ENCODE data around the gene TLR2. TPM values are rescaled to one million over a fixed set of nuclear protein-coding genes. Genes with fewer than 3 reads are reported as not detected.

Gene TLR2
- total and polyA plus RNA-seq, 10 of the 15 experiments (the other 5 are each of a cell fraction or from before 2014, with no cell fraction given): under 0.01 to 0.19 (median 0.06) TPM; not detected in 4

DNA sequence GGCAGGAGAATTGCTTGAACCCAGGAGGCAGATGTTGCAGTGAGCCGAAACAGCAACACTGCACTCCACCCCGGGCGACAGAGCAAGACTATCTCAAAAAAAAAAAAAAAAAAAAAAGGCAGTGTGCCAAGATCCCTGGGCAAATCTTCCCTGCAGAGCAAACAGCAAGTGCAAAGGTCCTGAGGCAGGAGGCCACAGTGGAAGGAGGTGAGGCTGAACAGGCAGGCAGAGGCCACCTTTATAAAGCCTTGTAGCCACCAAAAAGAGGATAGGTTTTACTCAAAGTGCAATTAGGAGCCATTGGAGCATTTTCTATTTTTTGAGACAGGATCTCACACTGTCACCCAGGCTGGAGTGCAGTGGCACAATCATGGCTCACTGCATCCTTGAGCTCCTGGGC lies 45.1 kb upstream of the TLR2 start:
- no peak for ATAC-seq
- Histone ChIP-seq H3K27me3 (replicated peaks in 1 of 2; ENCODE audit: control insufficient read depth in 2 of 2, insufficient read depth in 2 of 2, low read length in 1 of 2) (no peaks in the 10 kb centered on the region), H3K4me1 (ENCODE audit: control insufficient read depth, insufficient read depth, low read length) (peaks cover 6% of the 10 kb centered on the region; the same call in 1 of the 2 replicates), H3K27ac (ENCODE audit: control insufficient read depth, insufficient read depth) (no peak overlapping the region), H3K4me3 (no peak overlapping the region), H2AFZ (ENCODE audit: control insufficient read depth, low read depth, low read length) (no peak overlapping the region), H3K9me3 (replicated peaks; ENCODE audit: control insufficient read depth, insufficient read depth, low read length) (no peaks in the 10 kb centered on the region), H3K4me2 (ENCODE audit: control insufficient read depth, insufficient read depth) (no peak overlapping the region), H3K36me3 (ENCODE audit: control insufficient read depth in 2 of 2, insufficient read depth in 2 of 2, low read length in 1 of 2) (peaks cover 17 to 21% of the 10 kb centered on the region in 2 experiments; a peak in 3 of 4 replicates), H3K9ac (ENCODE audit: control insufficient read depth, insufficient read depth, low read length) (no peak overlapping the region), H3K79me2 (ENCODE audit: control insufficient read depth, insufficient read depth, low read length) (no peaks in the 10 kb centered on the region), H4K20me1 (ENCODE audit: control insufficient read depth, insufficient read depth) (0 out of 2 replicates have a peak, but pooled peaks cover 3% of the 10 kb centered on the region)
- ChIA-PET POLR2A (no interaction called here), RAD21 (ENCODE audit: unreplicated experiment) (interaction anchor here (7.1 kb wide), 1 partner anchor 294 kb away, joined by 77 read pairs; the partner anchor contains the start of gene MND1), SMC1A (ENCODE audit: uncharacterized antibody, unreplicated experiment) (interaction anchor here (0.6 kb wide), 1 partner anchor 780 kb away, joined by 3 read pairs; no protein-coding TSS in a partner anchor), CTCF (interaction anchor here (1.0 to 1.9 kb wide), 3 partner anchors 293 to 556 kb away, joined by 3 to 7 read pairs (median 3); no protein-coding TSS in a partner anchor)
- WGBS (ENCODE audit: insufficient coverage, insufficient replicate concordance, low lambda C conversion rate, missing lambda C conversion rate): 80% methylated on average over 3 of the region's 3 CpGs
- BruUV-seq (replicated peaks): no TSS peak
- intact Hi-C loops (cut with micrococcal nuclease; ENCODE audit: unreplicated experiment): no loop called here
- no peak for DNase-seq (ENCODE audit: low read depth, low spot score)
- in situ Hi-C loops (cut with MboI): no loop called here
- FAIRE-seq: no peak
- TF ChIP-seq CBX3 (IDR thresholded peaks at IDR 0.05; ENCODE audit: borderline replicate concordance, low read depth) (no peak), SMARCA5 (IDR thresholded peaks at IDR 0.05) (no peak), SIN3A (IDR thresholded peaks at IDR 0.05; ENCODE audit: low read depth, low read length) (no peak), POLR2AphosphoS2 (IDR thresholded peaks at IDR 0.05; ENCODE audit: low read depth, low read length) (peak; percentile 3; the same call in 1 of the 2 replicates), RUNX3 (IDR thresholded peaks at IDR 0.05; ENCODE audit: low read length) (no peak), NRF1 (conservative IDR thresholded peaks at IDR 0.05; ENCODE audit: low read depth, low read length) (no peak), KLF5 (IDR thresholded peaks at IDR 0.05; ENCODE audit: partially characterized antibody) (no peak), GABPA (IDR thresholded peaks at IDR 0.05; ENCODE audit: low read depth) (no peak), IKZF2 (IDR thresholded peaks at IDR 0.05) (no peak), ZNF384 (IDR thresholded peaks at IDR 0.05; ENCODE audit: borderline replicate concordance, low read depth, low read length) (no peak), POLR2A (IDR thresholded peaks at IDR 0.05; ENCODE audit: low read depth, low read length) (no peak), TARDBP (IDR thresholded peaks at IDR 0.05; ENCODE audit: borderline replicate concordance) (no peak)
- TF ChIP-seq, protein P1, sequence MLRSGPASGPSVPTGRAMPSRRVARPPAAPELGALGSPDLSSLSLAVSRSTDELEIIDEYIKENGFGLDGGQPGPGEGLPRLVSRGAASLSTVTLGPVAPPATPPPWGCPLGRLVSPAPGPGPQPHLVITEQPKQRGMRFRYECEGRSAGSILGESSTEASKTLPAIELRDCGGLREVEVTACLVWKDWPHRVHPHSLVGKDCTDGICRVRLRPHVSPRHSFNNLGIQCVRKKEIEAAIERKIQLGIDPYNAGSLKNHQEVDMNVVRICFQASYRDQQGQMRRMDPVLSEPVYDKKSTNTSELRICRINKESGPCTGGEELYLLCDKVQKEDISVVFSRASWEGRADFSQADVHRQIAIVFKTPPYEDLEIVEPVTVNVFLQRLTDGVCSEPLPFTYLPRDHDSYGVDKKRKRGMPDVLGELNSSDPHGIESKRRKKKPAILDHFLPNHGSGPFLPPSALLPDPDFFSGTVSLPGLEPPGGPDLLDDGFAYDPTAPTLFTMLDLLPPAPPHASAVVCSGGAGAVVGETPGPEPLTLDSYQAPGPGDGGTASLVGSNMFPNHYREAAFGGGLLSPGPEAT (IDR thresholded peaks at IDR 0.05; ENCODE audit: low read depth): no peak
- TF ChIP-seq, protein P2, sequence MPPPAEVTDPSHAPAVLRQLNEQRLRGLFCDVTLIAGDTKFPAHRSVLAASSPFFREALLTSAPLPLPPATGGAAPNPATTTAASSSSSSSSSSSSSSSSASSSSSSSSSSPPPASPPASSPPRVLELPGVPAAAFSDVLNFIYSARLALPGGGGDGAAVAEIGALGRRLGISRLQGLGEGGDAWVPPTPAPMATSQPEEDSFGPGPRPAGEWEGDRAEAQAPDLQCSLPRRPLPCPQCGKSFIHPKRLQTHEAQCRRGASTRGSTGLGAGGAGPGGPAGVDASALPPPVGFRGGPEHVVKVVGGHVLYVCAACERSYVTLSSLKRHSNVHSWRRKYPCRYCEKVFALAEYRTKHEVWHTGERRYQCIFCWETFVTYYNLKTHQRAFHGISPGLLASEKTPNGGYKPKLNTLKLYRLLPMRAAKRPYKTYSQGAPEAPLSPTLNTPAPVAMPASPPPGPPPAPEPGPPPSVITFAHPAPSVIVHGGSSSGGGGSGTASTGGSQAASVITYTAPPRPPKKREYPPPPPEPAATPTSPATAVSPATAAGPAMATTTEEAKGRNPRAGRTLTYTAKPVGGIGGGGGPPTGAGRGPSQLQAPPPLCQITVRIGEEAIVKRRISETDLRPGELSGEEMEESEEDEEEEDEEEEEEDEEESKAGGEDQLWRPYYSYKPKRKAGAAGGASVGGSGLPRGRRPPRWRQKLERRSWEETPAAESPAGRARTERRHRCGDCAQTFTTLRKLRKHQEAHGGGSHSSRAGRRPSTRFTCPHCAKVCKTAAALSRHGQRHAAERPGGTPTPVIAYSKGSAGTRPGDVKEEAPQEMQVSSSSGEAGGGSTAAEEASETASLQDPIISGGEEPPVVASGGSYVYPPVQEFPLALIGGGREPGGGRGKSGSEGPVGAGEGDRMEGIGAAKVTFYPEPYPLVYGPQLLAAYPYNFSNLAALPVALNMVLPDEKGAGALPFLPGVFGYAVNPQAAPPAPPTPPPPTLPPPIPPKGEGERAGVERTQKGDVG (CRISPR knock-in tag; IDR thresholded peaks at IDR 0.05): no peak
- TF ChIP-seq, protein P3, sequence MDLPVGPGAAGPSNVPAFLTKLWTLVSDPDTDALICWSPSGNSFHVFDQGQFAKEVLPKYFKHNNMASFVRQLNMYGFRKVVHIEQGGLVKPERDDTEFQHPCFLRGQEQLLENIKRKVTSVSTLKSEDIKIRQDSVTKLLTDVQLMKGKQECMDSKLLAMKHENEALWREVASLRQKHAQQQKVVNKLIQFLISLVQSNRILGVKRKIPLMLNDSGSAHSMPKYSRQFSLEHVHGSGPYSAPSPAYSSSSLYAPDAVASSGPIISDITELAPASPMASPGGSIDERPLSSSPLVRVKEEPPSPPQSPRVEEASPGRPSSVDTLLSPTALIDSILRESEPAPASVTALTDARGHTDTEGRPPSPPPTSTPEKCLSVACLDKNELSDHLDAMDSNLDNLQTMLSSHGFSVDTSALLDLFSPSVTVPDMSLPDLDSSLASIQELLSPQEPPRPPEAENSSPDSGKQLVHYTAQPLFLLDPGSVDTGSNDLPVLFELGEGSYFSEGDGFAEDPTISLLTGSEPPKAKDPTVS (IDR thresholded peaks at IDR 0.05; ENCODE audit: low read depth, low read length): no peak
- TF ChIP-seq, protein P4, sequence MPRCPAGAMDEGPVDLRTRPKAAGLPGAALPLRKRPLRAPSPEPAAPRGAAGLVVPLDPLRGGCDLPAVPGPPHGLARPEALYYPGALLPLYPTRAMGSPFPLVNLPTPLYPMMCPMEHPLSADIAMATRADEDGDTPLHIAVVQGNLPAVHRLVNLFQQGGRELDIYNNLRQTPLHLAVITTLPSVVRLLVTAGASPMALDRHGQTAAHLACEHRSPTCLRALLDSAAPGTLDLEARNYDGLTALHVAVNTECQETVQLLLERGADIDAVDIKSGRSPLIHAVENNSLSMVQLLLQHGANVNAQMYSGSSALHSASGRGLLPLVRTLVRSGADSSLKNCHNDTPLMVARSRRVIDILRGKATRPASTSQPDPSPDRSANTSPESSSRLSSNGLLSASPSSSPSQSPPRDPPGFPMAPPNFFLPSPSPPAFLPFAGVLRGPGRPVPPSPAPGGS (IDR thresholded peaks at IDR 0.05; ENCODE audit: borderline replicate concordance, insufficient read depth, low read depth, low read length, poor library complexity, severe bottlenecking): peak; percentile 38

All from GM12878 (cell line).